HepG2 (cell line): Measurements from ENCODE around the gene CHST3. TPM values are rescaled to one million over a fixed set of nuclear protein-coding genes. Genes with fewer than 3 reads are reported as not detected.

Experiments used
- ATAC-seq: fragments of 200-7000 bp; cut with Tn5 transposase; 3 replicates; pipeline ENCODE4 v1.9.1; 2020; ENCODE audit warnings: mild to moderate bottlenecking, moderate library complexity
- BruUV-seq: library from RNA; stranded (reverse); fragments of 400-500 nt; replicated peaks from 2 replicates; lab custom pipeline; 2021; lab: Mats Ljungman, UMichigan
- CTCF ChIA-PET: fragments of 300-600 bp; formaldehyde crosslinking; extraction: SDS; loops from one replicate; lab custom pipeline; 2021; ENCODE audit warnings: low total read pairs, inconsistent platforms, low intra/inter-chr PET ratio; lab: Yijun Ruan, JAX
- POLR2A ChIA-PET: fragments of 350-600 bp; sonication (Branson Sonifier 250); formaldehyde crosslinking; loops from one replicate; lab custom pipeline; 2020; ENCODE audit warnings: antibody characterized with exemption, inconsistent platforms; lab: Yijun Ruan, JAX
- DNase-seq: peaks from one replicate; pipeline ENCODE4 v3.0.0-alpha.2; 2015; ENCODE audit warnings: low spot score
- FAIRE-seq: peaks from 3 replicates; lab custom pipeline; 2011; peaks lifted over from hg19 to GRCh38; lab: Jason Lieb, UNC
- H2AFZ ChIP-seq: one replicate; pipeline ENCODE4 v1.6.1; 2011; ENCODE audit warnings: low read length, inconsistent platforms
- H3K27ac ChIP-seq: fragments of 300-600 bp; 3 replicates; pipeline ENCODE4 v1.8.0; 2011; ENCODE audit warnings: mixed run types, mild to moderate bottlenecking, mixed read lengths, low read length, inconsistent platforms; ENCODE audit not compliant: insufficient read depth; ENCODE audit errors: extremely low read length
- H3K27me3 ChIP-seq, 2 experiments: fragments of 200-600 bp in 1 of 2; 2 replicates in 1 of 2; 3 replicates in 1 of 2; pipeline versions ENCODE4 v1.6.0 to v1.8.0; 2011; ENCODE audit warnings: low read length in 2 of 2, mild to moderate bottlenecking in 2 of 2, moderate library complexity in 2 of 2, inconsistent platforms in 1 of 2; ENCODE audit not compliant: insufficient read depth in 2 of 2, control insufficient read depth in 1 of 2
- H3K36me3 ChIP-seq, 2 experiments: fragments of 200-600 bp in 1 of 2; replicated peaks in 1 of 2; 2 replicates in 1 of 2; 3 replicates in 1 of 2; pipeline versions ENCODE4 v1.5.1 to v1.8.0; 2011; ENCODE audit warnings: low read length in 2 of 2, inconsistent platforms in 1 of 2; ENCODE audit not compliant: insufficient read depth in 2 of 2, control insufficient read depth in 1 of 2
- H3K4me1 ChIP-seq: 2 replicates; pipeline ENCODE4 v1.5.1; 2012; ENCODE audit warnings: low read length, inconsistent platforms; ENCODE audit not compliant: insufficient read depth
- H3K4me2 ChIP-seq: 2 replicates; pipeline ENCODE4 v1.6.0; 2011; ENCODE audit warnings: low read depth, low read length, inconsistent platforms
- H3K4me3 ChIP-seq, 3 experiments: fragments of 200-600 bp in 1 of 3; sonication (generic), shearing (Covaris generic) in 1 of 3; replicated peaks in 1 of 3; 2 replicates each; pipeline ENCODE4 v1.5.1; 2011 to 2016; ENCODE audit warnings: low read length in 3 of 3, inconsistent platforms in 2 of 3, low read depth in 2 of 3, mild to moderate bottlenecking in 2 of 3, control low read depth in 1 of 3, mixed read lengths in 1 of 3; ENCODE audit not compliant: insufficient read depth in 1 of 3
- H3K79me2 ChIP-seq: one replicate; pipeline ENCODE4 v1.6.1; 2011; ENCODE audit warnings: low read length, inconsistent platforms; ENCODE audit not compliant: insufficient read depth
- H3K9ac ChIP-seq: 2 replicates; pipeline ENCODE4 v1.6.0; 2011; ENCODE audit warnings: mild to moderate bottlenecking, low read depth, low read length, inconsistent platforms; ENCODE audit not compliant: insufficient read depth
- H3K9me3 ChIP-seq: 2 replicates; pipeline ENCODE4 v1.5.1; 2012; ENCODE audit warnings: mild to moderate bottlenecking, low read length
- H4K20me1 ChIP-seq: 2 replicates; pipeline ENCODE4 v1.6.0; 2011; ENCODE audit warnings: inconsistent platforms, mild to moderate bottlenecking, low read length, moderate library complexity; ENCODE audit not compliant: insufficient read depth
- ATF4 ChIP-seq, 2 experiments: fragments of 450-650 bp in 1 of 2; sonication (generic) in 1 of 2; formaldehyde crosslinking; IDR thresholded peaks; 2 replicates each; pipeline versions ENCODE4 v1.5.0 to v1.8.0; 2020 to 2022; ENCODE audit warnings: mild to moderate bottlenecking in 1 of 2, missing genetic modification reagents in 1 of 2
- ATRX ChIP-seq: sonication (generic); formaldehyde crosslinking; IDR thresholded peaks from 2 replicates; pipeline ENCODE4 v1.4.0; 2020; ENCODE audit warnings: missing genetic modification reagents, borderline replicate concordance
- HMGA1 ChIP-seq: sonication (generic); formaldehyde crosslinking; conservative IDR thresholded peaks from 2 replicates; pipeline ENCODE4 v1.4.0; 2020; ENCODE audit warnings: missing genetic modification reagents
- ISL2 ChIP-seq: sonication (generic); formaldehyde crosslinking; IDR thresholded peaks from 2 replicates; pipeline ENCODE4 v1.5.0; 2020; ENCODE audit warnings: missing genetic modification reagents
- NAIF1 ChIP-seq: sonication (generic); formaldehyde crosslinking; IDR thresholded peaks from 2 replicates; pipeline ENCODE4 v1.5.0; 2020; ENCODE audit warnings: mild to moderate bottlenecking, missing genetic modification reagents, borderline replicate concordance
- NFKB2 ChIP-seq: sonication (generic); formaldehyde crosslinking; IDR thresholded peaks from 2 replicates; pipeline ENCODE4 v1.4.0; 2020; ENCODE audit warnings: missing genetic modification reagents, borderline replicate concordance
- PLSCR1 ChIP-seq: sonication (generic); formaldehyde crosslinking; IDR thresholded peaks from 2 replicates; pipeline ENCODE4 v1.5.0; 2020; ENCODE audit warnings: missing genetic modification reagents, mild to moderate bottlenecking, borderline replicate concordance
- RORA ChIP-seq: sonication (generic); formaldehyde crosslinking; IDR thresholded peaks from 2 replicates; pipeline ENCODE4 v1.5.0; 2020; ENCODE audit warnings: mild to moderate bottlenecking, missing genetic modification reagents, moderate library complexity
- SATB2 ChIP-seq: sonication (generic); formaldehyde crosslinking; IDR thresholded peaks from 2 replicates; pipeline ENCODE4 v1.5.0; 2020; ENCODE audit warnings: missing genetic modification reagents
- SCMH1 ChIP-seq: sonication (generic); formaldehyde crosslinking; IDR thresholded peaks from 2 replicates; pipeline ENCODE4 v1.9.0; 2021; ENCODE audit warnings: missing genetic modification reagents, mild to moderate bottlenecking, borderline replicate concordance
- SRSF1 ChIP-seq: fragments of 200-400 bp; formaldehyde crosslinking; optimal IDR thresholded peaks from 2 replicates; pipeline ENCODE3; 2017; ENCODE audit warnings: mild to moderate bottlenecking, low read depth, low read length, moderate library complexity
- TBL1XR1 ChIP-seq: fragments of 150-350 bp; IDR thresholded peaks from 2 replicates; pipeline ENCODE4 v1.6.1; 2014; ENCODE audit warnings: borderline replicate concordance, low read length; ENCODE audit not compliant: partially characterized antibody
- TBP ChIP-seq: sonication (generic); formaldehyde crosslinking; IDR thresholded peaks from 2 replicates; pipeline ENCODE4 v1.5.0; 2020; ENCODE audit warnings: missing genetic modification reagents
- TP53 ChIP-seq: sonication (generic); formaldehyde crosslinking; conservative IDR thresholded peaks from 2 replicates; pipeline ENCODE4 v1.4.0; 2020; ENCODE audit warnings: missing genetic modification reagents
- ZBTB21 ChIP-seq: sonication (generic); formaldehyde crosslinking; IDR thresholded peaks from 2 replicates; pipeline ENCODE4 v1.4.0; 2020; ENCODE audit warnings: missing genetic modification reagents
- ZNF260 ChIP-seq: sonication (generic); formaldehyde crosslinking; IDR thresholded peaks from 2 replicates; pipeline ENCODE4 v1.4.0; 2020; ENCODE audit warnings: missing genetic modification reagents, low read depth, mild to moderate bottlenecking, borderline replicate concordance
- ZNF281 ChIP-seq: sonication (generic); formaldehyde crosslinking; IDR thresholded peaks from 2 replicates; pipeline ENCODE4 v1.4.0; 2020; ENCODE audit warnings: missing genetic modification reagents, borderline replicate concordance
- ZNF891 ChIP-seq: sonication (generic); formaldehyde crosslinking; IDR thresholded peaks from 2 replicates; pipeline ENCODE4 v1.5.0; 2020; ENCODE audit warnings: mild to moderate bottlenecking, missing genetic modification reagents
- ZSCAN29 ChIP-seq: sonication (generic); formaldehyde crosslinking; conservative IDR thresholded peaks from 2 replicates; pipeline ENCODE4 v1.4.0; 2020; ENCODE audit warnings: mild to moderate bottlenecking, missing genetic modification reagents
- WGBS: methylation state at CpG from one replicate; pipeline ENCODE4 v1.1.6; 2017; ENCODE audit warnings: low lambda C conversion rate; 5-methylcytosine and 5-hydroxymethylcytosine counted together
- in situ Hi-C: cut with HindIII; loops from 2 replicates; pipeline ENCODE4 v1.10.0; 2017; ENCODE audit warnings: low pct_unique_long_range_greater_than_20kb; ENCODE audit not compliant: extremely low pct_ligation_motif_present
- intact Hi-C: fragments of 100-400 bp; cut with micrococcal nuclease; formaldehyde crosslinking; loops from one replicate; pipeline ENCODE4 v1.10.0; 2022; ENCODE audit not compliant: unreplicated experiment
- polyA plus RNA-seq, 8 experiments: library from polyadenylated mRNA; depleted of rRNA in 3 of 8; stranded (reverse) in 7 of 8; unstranded in 1 of 8; fragments of >200 nt; fragmentation: Illumina TruSeq in 4 of 8; extraction: Trizol in 4 of 8; gene quantifications; 2 replicates each; pipeline versions ENCODE4 v1.2.1 to v1.2.3, GENCODE V29; 2011 to 2016; ENCODE audit warnings: low read depth in 4 of 8, missing spikeins in 1 of 8, mixed read lengths in 1 of 8; ENCODE audit not compliant: insufficient read depth in 1 of 8
- total RNA-seq, 5 experiments: library from RNA; depleted of rRNA; stranded (reverse); fragments of >200 nt; fragmentation: Illumina TruSeq; extraction: Trizol; gene quantifications; 2 replicates each; pipeline ENCODE4 v1.2.3, GENCODE V29; 2016; ENCODE audit warnings: low read depth in 1 of 5

CHST3 gene
- total and polyA plus RNA-seq, 2 of the 13 experiments (the other 11 are each of a cell fraction or from before 2014, with no cell fraction given): 7.2 to 18.7 TPM

GRCh38 chr10:72049472-72049871 is 85.3 kb downstream of the CHST3 start:
- in situ Hi-C loops: loop anchor here (5.0 to 25.0 kb wide), 2 partner anchors 82 to 712 kb away; no protein-coding TSS in a partner anchor
- no peak for FAIRE-seq
- 18% methylated on average over 1 of the region's 1 CpG for WGBS
- ChIA-PET CTCF (interaction anchor here (1.6 to 2.0 kb wide), 4 partner anchors 33 to 153 kb away, joined by 4 to 46 read pairs (median 16); no protein-coding TSS in a partner anchor), POLR2A (interaction anchor here (1.4 to 3.9 kb wide), 3 partner anchors 40 to 93 kb away, joined by 5 to 30 read pairs (median 11); partner anchors contain the start of gene CHST3)
- no peak for ATAC-seq
- H2AFZ ChIP-seq: no peak overlapping the region
- H3K9me3 ChIP-seq: peaks cover 5% of the 10 kb centered on the region; the same call in 1 of the 2 replicates
- no peaks in the 10 kb centered on the region for H3K79me2 ChIP-seq
- H3K36me3 ChIP-seq: no peaks in the 10 kb centered on the region
- H4K20me1 ChIP-seq: no peaks in the 10 kb centered on the region
- H3K27me3 ChIP-seq: no peaks in the 10 kb centered on the region
- H3K4me3 ChIP-seq: no peak overlapping the region
- no peak overlapping the region for H3K9ac ChIP-seq
- DNase-seq: no peak
- no peak overlapping the region for H3K4me2 ChIP-seq
- BruUV-seq: no TSS peak
- intact Hi-C loops: loop anchor here (5.0 to 10.0 kb wide), 3 partner anchors 173 to 288 kb away; no protein-coding TSS in a partner anchor
- TF ChIP-seq SATB2: no peak
- TF ChIP-seq HMGA1: no peak
- TF ChIP-seq SRSF1: no peak
- no peak for TF ChIP-seq PLSCR1 (CRISPR knock-in tag)
- TF ChIP-seq ZBTB21 (CRISPR knock-in tag): no peak
- TF ChIP-seq SCMH1 (CRISPR knock-in tag): no peak
- TF ChIP-seq ISL2 (CRISPR knock-in tag): no peak
- no peak for TF ChIP-seq TP53 (CRISPR knock-in tag)
- TF ChIP-seq NFKB2: no peak
- TF ChIP-seq ZNF260 (CRISPR knock-in tag): no peak
- TF ChIP-seq TBL1XR1: no peak
- TF ChIP-seq ATRX (CRISPR knock-in tag): no peak
- no peak for TF ChIP-seq ZSCAN29 (CRISPR knock-in tag)
- no peak for TF ChIP-seq NAIF1 (CRISPR knock-in tag)
- TF ChIP-seq TBP (CRISPR knock-in tag): no peak
- no peak for TF ChIP-seq RORA (CRISPR knock-in tag)
- TF ChIP-seq ZNF281 (CRISPR knock-in tag): no peak
- no peak for TF ChIP-seq ATF4 (CRISPR knock-in tag; IDR thresholded peaks at IDR 0.05)
- no peak for TF ChIP-seq ZNF891 (CRISPR knock-in tag)
- TF ChIP-seq, all 625 proteins: peak for 0
- Histone ChIP-seq H3K27ac (no peak overlapping the region), H3K4me1 (peaks cover 72% of the 10 kb centered on the region)
